Adipose tissue (tissue), 3 donors: ENCODE data around the gene GNAT3. TPM values are rescaled to one million over a fixed set of nuclear protein-coding genes. Genes with fewer than 3 reads are reported as not detected.

ENCODE experiments used
- H3K27ac ChIP-seq: one replicate; pipeline ENCODE4 v1.5.1; 2013; ENCODE audit warnings: low read depth, low read length
- WGBS, 3 donors: extraction: QIAGEN DNeasy Blood & Tissue Kit; methylation state at CpG; one replicate each; pipeline ENCODE4 v1.1.7; 2013; 5-methylcytosine and 5-hydroxymethylcytosine counted together
- polyA plus RNA-seq, 3 donors: library from polyadenylated mRNA; stranded (reverse); fragments of 200-250 nt; gene quantifications; one replicate each; pipeline ENCODE4 v1.2.3, GENCODE V29; 2013
- donor health status: healthy with polysubstance abuse.
- donor health status: Bipolar disorder and iron deficiency.
- donor health status: healthy.

The GNAT3 gene
- polyA plus RNA-seq: under 1 TPM in 1 of 3 donors, not detected in 2; 0.06 TPM

DNA sequence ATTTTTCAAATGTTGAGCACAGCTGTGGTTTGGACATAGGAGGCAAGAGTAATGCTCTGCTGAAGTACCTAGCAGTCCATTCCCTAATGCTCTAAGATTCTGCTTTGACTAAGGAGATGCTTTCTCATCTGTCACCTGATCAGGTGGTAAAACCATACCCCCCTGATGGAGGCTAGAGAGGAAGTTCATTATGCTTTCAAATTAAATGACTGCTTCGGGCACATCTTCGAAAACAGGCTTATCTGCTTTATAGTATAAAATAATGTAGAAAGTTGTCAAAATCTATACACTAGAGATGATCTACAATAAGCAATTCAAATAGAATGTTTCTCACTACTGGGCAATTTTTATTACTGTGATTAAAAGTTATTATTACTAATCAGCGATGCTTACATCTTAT lies at the start of gene GNAT3:
GNAT3 (minus strand) TSS at position 101 of the 400 bp plus-strand sequence. CDS start 138 bp downstream, outside the sequence.
- 93 to 99% (median 94%) methylated on average over 3 of the region's 3 CpGs for WGBS, 3 donors

DNA sequence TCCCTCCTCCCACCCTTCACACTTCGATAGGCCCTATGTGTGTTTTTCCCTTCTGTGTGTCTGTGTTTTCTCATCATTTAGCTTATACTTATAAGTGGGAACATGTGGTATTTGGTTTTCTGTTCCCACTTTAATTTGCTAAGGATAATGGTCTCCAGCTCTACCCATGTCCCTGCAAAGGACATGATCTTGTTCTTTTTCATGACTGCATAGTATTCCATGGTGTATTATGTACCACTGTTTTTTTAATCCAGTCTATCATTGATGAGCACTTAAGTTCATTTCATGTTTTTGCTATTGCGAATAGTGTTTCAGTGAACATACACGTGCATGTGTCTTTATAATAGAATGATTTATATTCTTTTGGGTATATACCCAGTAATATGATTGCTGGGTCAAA lies 46.3 kb upstream of the GNAT3 start:
- no peak overlapping the region for H3K27ac ChIP-seq
- WGBS, 3 donors: 75 to 81% (median 77%) methylated on average over 3 of the region's 3 CpGs

More for the DNA sequence above, at the start of gene GNAT3:
- H3K27ac ChIP-seq: no peak within 1 kb of the TSS

GRCh38 chr7:80552031-80552694 lies 40.3 kb upstream of the GNAT3 start:
- H3K27ac ChIP-seq: no peak overlapping the region
- WGBS, 3 donors: 37 to 80% (median 58%) methylated on average over 1 of the region's 1 CpG

DNA sequence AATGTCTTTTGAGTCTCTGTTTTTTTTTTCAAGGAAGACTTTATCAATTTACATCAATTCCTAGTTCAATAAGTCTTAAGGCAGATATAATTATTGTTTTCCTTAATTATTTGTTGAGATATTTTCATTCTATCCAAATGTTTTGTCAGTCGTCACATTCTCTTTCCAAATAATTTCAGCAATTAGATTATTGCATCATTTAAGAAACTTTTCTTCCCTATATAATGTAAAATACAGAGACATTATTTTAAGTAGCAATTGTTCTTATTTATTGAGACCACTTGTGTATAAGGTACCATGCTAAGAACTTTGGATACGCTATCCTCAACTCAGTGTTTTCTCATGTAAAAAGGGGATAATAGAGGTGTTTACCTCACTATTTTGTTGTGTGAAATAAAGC lies 38.1 kb upstream of the GNAT3 start:
- WGBS, 3 donors: 78 to 93% (median 80%) methylated on average over 2 of the region's 2 CpGs
- no peak overlapping the region for H3K27ac ChIP-seq

DNA sequence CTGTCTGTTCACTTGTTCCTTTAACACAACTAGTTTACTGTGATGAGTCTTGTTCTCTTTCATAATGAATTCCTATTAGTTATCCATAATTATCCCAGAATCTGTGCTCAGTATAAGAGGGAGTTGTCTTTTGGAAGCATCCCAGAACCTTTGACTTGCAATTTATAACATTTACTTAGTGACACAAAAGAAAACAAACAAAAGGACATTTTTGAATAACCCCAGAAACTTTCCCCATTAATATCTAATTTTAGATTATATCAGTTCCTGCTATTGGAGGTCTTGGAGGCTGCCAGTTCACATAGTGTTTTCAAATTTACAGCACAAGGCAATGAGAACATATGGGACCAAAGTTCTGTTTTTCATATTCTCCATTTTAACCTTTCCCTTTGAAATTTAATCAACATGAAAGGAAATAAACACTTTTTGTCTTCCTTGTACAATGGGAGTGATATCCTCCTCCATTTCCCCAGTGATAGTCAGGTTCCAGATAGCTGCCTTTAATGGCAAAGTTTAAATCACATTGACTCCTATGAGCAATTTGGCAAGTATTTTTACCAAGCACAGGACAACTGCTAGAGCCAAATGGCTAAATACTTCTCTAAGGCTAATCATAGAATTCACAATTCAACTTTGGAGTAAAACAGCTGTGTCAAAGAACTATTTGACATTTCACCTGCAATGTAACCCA lies 37.1 kb upstream of the GNAT3 start:
- H3K27ac ChIP-seq: no peak overlapping the region

GRCh38 chr7:80542398-80542797 lies 30.5 kb upstream of the GNAT3 start:
- 40 to 73% (median 61%) methylated on average over 1 of the region's 1 CpG for WGBS, 3 donors
- no peak overlapping the region for H3K27ac ChIP-seq

GRCh38 chr7:80540836-80541235 lies 29.0 kb upstream of the GNAT3 start:
- WGBS, 3 donors: 53 to 61% (median 60%) methylated on average over 3 of the region's 3 CpGs
- H3K27ac ChIP-seq: no peak overlapping the region

GRCh38 chr7:80537091-80537490 lies 25.2 kb upstream of the GNAT3 start:
- WGBS, 3 donors: 90 to 93% (median 91%) methylated on average over 2 of the region's 2 CpGs
- no peak overlapping the region for H3K27ac ChIP-seq

DNA sequence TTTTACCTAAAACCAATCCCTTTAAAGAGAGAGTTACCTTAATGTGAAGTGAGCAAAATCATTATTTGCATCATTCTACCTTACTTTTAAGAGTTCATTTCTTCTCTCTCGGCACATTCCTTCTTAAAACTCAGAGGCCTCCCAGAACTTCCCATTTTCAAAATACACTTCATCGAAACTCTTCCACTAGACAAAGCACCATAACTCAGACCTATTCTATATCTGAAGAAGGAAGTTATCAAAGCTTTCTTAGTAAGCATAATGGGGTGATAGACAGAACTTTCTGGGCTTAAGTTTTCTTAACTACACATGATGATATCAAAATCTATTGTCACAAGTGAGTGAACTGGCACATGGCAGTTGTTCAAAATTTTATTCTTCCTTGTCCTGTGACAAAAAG lies 24.6 kb upstream of the GNAT3 start:
- no peak overlapping the region for H3K27ac ChIP-seq
- WGBS, 3 donors: 64 to 88% (median 70%) methylated on average over 2 of the region's 2 CpGs

DNA sequence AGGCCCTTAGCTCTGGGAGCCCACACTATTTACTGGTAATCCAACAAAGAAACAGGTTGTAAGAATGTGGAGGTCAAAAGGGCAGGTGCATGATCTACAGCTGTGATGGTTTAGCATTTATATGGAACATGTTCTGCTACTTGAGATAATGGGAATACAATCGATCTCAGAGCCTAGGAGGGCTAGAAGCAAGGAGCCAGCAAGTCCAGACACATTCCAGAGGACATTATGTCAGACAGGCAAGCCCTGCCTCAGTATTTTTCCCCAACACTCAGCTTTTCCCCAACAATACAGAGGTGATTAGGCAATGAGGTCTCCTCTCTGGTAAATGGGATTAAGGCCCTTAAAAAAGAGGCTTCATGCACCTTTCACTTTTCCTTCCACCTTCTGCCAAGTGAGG lies 21.4 kb upstream of the GNAT3 start:
- 38 to 52% (median 48%) methylated on average over 1 of the region's 1 CpG for WGBS, 3 donors

DNA sequence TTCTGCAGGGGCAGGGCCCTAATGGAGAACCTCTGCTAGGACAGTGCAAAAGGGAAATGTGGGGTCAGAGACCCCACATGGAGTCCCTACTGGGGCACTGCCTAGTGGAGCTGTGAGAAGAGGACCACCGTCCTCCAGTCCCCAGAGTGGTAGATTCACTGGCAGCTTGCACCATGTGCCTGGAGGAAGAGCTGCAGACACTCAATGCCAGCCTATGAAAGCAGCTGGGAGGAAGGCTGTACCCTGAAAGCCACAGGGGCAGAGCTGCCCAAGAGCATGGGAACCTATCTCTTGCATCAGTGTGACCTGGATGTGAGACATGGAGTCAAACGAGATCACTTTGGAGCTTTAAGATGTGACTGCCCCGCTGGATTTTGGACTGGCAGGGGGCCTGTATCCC lies 20.3 kb upstream of the GNAT3 start:
- no peak overlapping the region for H3K27ac ChIP-seq
- WGBS, 3 donors: 86 to 99% (median 92%) methylated on average over 3 of the region's 3 CpGs

More for the DNA sequence above, 21.4 kb upstream of the GNAT3 start:
- no peak overlapping the region for H3K27ac ChIP-seq

- H3K27ac ChIP-seq: no peak overlapping the region
- WGBS, 3 donors: 83 to 85% (median 84%) methylated on average over 1 of the region's 1 CpG
Measured at GRCh38 chr7:80530136-80530535, 18.3 kb upstream of the GNAT3 start.

GRCh38 chr7:80529362-80529761 lies 17.5 kb upstream of the GNAT3 start:
- 64 to 88% (median 81%) methylated on average over 4 of the region's 4 CpGs for WGBS, 3 donors
- no peak overlapping the region for H3K27ac ChIP-seq

DNA sequence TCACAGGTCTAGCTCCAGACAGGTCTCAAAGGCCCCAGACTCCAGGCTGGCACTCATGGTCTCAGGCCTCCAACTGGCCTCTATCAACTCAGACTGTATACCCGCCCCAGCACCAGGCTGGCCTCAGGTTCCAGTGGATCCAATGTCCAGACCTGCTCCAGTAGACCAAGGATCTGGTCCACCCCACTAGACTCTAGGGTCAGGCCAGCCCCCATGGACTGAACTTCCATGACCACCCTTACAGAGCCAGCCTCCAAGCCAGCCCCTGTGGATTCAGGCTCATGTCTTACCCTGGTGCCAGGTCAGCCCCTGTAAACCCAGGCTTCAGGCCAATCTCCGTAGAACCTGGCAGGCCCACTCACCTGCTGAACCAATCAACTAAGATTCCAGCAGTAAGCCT lies 16.8 kb upstream of the GNAT3 start:
- WGBS, 3 donors: 90 to 95% (median 90%) methylated on average over 2 of the region's 2 CpGs
- no peak overlapping the region for H3K27ac ChIP-seq

GRCh38 chr7:80526472-80526871 lies 14.6 kb upstream of the GNAT3 start:
- WGBS, 3 donors: 62 to 78% (median 62%) methylated on average over 4 of the region's 4 CpGs
- no peak overlapping the region for H3K27ac ChIP-seq

DNA sequence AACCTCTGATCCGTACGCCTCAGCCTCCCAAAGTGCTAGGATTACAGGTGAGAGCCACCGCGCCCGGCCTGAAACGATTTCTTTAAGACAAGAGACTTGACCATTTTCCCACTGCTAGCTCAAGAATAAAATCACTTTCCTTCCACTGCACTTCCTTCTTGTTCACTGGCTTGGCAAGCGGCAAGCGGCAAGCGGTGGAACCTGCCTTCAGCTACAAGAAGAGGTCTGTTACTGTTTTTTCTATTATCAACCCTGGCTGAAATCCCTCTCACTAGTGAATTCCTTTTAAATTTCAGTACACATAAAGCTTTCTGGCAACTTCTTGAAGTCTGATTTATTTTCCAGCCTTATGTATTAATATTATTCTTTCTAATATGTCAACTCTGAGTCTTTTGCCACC lies 12.8 kb upstream of the GNAT3 start:
- H3K27ac ChIP-seq: no peak overlapping the region
- 83 to 90% (median 86%) methylated on average over 9 of the region's 9 CpGs for WGBS, 3 donors

- H3K27ac ChIP-seq: no peak overlapping the region
- 89 to 98% (median 98%) methylated on average over 2 of the region's 2 CpGs for WGBS, 3 donors
Measured at GRCh38 chr7:80521809-80522208, 9.9 kb upstream of the GNAT3 start.

GRCh38 chr7:80520199-80520598 lies 8.3 kb upstream of the GNAT3 start:
- no peak overlapping the region for H3K27ac ChIP-seq
- 77 to 90% (median 87%) methylated on average over 2 of the region's 2 CpGs for WGBS, 3 donors

- 68 to 82% (median 69%) methylated on average over 4 of the region's 4 CpGs for WGBS, 3 donors
- H3K27ac ChIP-seq: no peak overlapping the region
Measured at GRCh38 chr7:80517282-80517747, 5.5 kb upstream of the GNAT3 start.

GRCh38 chr7:80515298-80515697 lies 3.4 kb upstream of the GNAT3 start:
- no peak overlapping the region for H3K27ac ChIP-seq
